Measurements from ENCODE around the gene ZNF844.

Gene ZNF844

GRCh38 chr19:12113121-12113520 is 48.6 kb downstream of the ZNF844 start:
- Histone ChIP-seq H3K4me3 (ENCODE audit: low read depth, low read length) (no peak overlapping the region), H3K9me3 (no peaks in the 10 kb centered on the region), H3K27me3 (no peaks in the 10 kb centered on the region), H3K4me1 (no peaks in the 10 kb centered on the region), H3K36me3 (no peaks in the 10 kb centered on the region)
- no peak for TF ChIP-seq CTCF (IDR thresholded peaks at IDR 0.05; ENCODE audit: low read depth, low read length)
- no peak for DNase-seq

- DNase-seq, result no peak
- no peak for TF ChIP-seq CTCF (IDR thresholded peaks at IDR 0.05; ENCODE audit: low read depth, low read length)
- H3K4me1 ChIP-seq, result no peaks in the 10 kb centered on the region
- H3K27me3 ChIP-seq, result no peaks in the 10 kb centered on the region
- no peak overlapping the region for H3K4me3 ChIP-seq (ENCODE audit: low read depth, low read length)
- no peaks in the 10 kb centered on the region for H3K36me3 ChIP-seq
- H3K9me3 ChIP-seq, result no peaks in the 10 kb centered on the region
Observed at GRCh38 chr19:12117201-12117970, 52.9 kb downstream of the ZNF844 start.

GRCh38 chr19:12126707-12127106 is 62.2 kb downstream of the ZNF844 start:
- H3K4me1 ChIP-seq, result no peaks in the 10 kb centered on the region
- H3K27me3 ChIP-seq, result no peaks in the 10 kb centered on the region
- DNase-seq, result peak; percentile 18
- no peaks in the 10 kb centered on the region for H3K36me3 ChIP-seq
- no peak overlapping the region for H3K4me3 ChIP-seq (ENCODE audit: low read depth, low read length)
- no peaks in the 10 kb centered on the region for H3K9me3 ChIP-seq
- peak; percentile 68 for TF ChIP-seq CTCF (IDR thresholded peaks at IDR 0.05; ENCODE audit: low read depth, low read length)
